ENCODE measurements around the gene ILKAP.

GRCh38 chr2:238244151-238244550, 40.7 kb upstream of the ILKAP start:
- TF ChIP-seq CTCF (IDR thresholded peaks at IDR 0.05), result no peak
- TF ChIP-seq POLR2AphosphoS5 (IDR thresholded peaks at IDR 0.05; ENCODE audit: insufficient read depth in 1 of 2, low read depth in 1 of 2), result no peak
